WERI-Rb-1 (cell line): ENCODE results near the gene CXorf49.
"Not testable (repeated sequence)": the region's sequence is repeated elsewhere in the genome, so short reads cannot be mapped to it uniquely, and the experiment has no call there.

Experiments
- DNase-seq: peaks from one replicate; pipeline ENCODE4 v3.0.0-alpha.2; 2020
- H3K27ac ChIP-seq: fragments of 250-450 bp; sonication (Bioruptor Pico); 2 replicates; pipeline ENCODE4 v1.5.1; 2020; ENCODE audit warnings: mild to moderate bottlenecking, moderate library complexity
- H3K27me3 ChIP-seq: fragments of 250-450 bp; sonication (Bioruptor Pico); 2 replicates; pipeline ENCODE4 v1.5.1; 2021; ENCODE audit warnings: mild to moderate bottlenecking, low read depth, moderate library complexity; ENCODE audit not compliant: insufficient read depth, severe bottlenecking
- H3K36me3 ChIP-seq: fragments of 250-450 bp; sonication (Bioruptor Pico); 2 replicates; pipeline ENCODE4 v1.5.1; 2020; ENCODE audit warnings: mild to moderate bottlenecking, moderate library complexity
- H3K4me3 ChIP-seq: 2 replicates; pipeline ENCODE4 v1.5.1; 2011; ENCODE audit warnings: low read depth, mild to moderate bottlenecking, control low read depth, low read length
- H3K9me3 ChIP-seq: fragments of 250-450 bp; sonication (Bioruptor Pico); 2 replicates; pipeline ENCODE4 v1.5.1; 2021; ENCODE audit warnings: mild to moderate bottlenecking, moderate library complexity; ENCODE audit not compliant: severe bottlenecking
- TF ChIP-seq, protein P1 (sequence below): IDR thresholded peaks from 2 replicates; pipeline ENCODE4 v1.5.1; 2011; ENCODE audit warnings: low read depth, mild to moderate bottlenecking, control low read depth, inconsistent platforms, low read length

CXorf49 gene

DNA sequence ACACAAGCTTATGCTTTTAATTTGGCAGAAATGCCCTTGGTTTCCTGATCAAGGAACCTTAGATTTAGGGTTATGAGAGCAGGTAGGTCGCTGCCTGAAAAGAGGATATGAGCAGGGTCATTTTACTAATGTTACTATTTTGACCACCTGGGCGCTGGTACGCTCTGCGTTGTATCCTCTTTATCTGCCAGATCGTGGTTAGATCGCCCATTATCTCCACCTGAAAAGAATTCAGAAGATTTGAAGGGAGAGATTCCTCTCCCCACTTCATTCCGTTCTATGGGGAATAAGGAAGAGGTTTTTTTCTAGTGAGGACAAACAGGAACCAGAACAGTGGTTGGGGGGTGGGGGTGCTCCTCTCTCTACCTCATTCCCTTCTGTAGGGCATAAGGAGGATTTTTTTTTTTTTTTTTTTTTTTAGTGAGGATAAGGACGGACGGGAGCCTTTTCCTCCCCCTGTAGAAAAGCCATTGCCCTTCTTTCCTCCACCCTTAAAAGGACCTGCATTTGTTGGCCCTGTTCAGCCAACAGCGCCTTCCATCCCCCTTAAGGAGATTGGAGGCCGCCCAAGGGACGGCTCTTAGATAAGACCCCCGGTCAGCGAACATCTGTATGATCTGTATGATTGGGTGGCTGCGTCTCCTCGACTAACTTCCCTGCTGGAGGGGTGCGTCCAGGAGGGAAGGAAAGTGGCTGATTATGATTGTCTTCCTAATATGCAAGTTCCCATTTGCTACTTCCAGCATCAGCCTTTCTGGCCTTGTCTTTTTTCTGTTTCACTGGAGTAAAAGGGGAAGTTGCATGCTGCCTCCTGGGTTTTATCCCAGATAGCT lies 20.4 kb downstream of the CXorf49 start:
- H3K4me3 ChIP-seq, H3K36me3 ChIP-seq, H3K27me3 ChIP-seq, H3K9me3 ChIP-seq, DNase-seq, H3K27ac ChIP-seq: not testable (repeated sequence)

DNA sequence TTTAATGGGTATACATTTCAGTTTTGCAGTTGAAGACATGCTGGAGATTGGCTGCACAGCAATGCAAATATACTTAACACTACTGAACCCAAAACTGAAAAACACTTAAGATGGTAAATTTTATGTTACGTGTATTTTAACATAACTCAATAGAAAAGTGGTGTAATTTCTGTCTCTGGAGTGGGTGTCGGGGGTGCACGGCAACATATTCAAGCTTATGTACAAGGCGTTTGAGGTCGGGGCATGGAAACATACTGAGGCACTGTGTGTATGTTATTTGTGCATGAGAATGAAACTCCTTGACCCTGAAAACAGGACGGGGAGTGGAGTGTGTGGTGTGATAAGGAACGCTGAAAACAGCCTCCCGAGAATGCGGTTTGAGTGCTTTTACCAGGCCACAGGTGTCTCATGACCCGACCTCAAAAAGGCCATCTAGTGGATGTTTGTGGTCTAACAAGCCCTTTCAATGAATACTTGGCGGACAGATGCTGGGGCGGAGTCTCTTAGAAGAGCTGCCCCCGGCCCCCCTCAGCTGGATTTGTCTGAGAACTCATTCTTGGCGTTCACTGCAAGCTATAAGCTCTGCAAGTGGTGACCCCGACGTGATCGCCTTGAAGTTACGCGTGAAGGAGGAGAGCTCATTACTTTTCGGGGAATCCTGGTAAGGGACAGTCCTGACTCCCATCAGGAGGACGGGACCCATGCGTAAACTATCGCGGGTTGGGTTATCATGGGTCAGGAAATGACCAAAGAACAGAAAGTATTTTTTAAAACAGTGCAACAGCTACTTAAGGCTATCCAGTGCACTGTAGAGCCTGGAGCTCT lies 21.2 kb downstream of the CXorf49 start:
- not testable (repeated sequence) for H3K4me3 ChIP-seq, H3K36me3 ChIP-seq, H3K27ac ChIP-seq, H3K9me3 ChIP-seq, DNase-seq, H3K27me3 ChIP-seq

DNA sequence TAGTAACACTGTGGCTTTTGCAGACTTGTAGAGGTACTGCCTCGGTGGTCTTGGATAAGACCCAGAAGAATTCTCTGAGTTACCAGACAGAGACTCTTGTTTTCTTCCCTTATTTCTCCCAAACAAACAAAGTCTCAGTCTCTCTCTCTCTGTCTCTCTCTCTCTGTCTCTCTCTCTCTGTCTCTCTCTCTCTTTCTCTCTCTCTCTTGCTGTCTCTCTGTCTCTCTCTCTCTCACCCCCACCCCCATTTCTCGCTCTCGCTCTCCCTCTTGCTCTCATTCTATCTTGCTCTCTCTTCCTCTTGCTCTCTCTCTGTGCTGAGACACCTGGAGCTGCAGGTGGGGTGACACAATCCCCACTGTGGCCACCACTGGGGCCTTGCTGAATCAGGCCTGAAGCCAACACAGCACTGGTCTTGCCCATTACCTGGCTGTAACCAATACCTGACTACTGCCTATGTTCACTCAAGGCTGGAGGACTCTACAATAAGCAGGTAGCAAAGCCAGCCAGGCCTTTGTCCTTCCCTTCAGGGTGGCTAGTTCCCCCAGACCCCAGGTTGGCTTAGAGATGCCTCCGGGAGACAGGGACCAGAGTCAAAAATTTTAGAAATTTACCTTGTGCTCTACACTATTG lies 38.4 kb downstream of the CXorf49 start:
- Histone ChIP-seq H3K4me3 (no peak overlapping the region), H3K36me3 (no peaks in the 10 kb centered on the region), H3K27me3 (no peaks in the 10 kb centered on the region), H3K27ac (no peak overlapping the region), H3K9me3 (no peaks in the 10 kb centered on the region)
- DNase-seq: no peak
- TF ChIP-seq, protein P1, sequence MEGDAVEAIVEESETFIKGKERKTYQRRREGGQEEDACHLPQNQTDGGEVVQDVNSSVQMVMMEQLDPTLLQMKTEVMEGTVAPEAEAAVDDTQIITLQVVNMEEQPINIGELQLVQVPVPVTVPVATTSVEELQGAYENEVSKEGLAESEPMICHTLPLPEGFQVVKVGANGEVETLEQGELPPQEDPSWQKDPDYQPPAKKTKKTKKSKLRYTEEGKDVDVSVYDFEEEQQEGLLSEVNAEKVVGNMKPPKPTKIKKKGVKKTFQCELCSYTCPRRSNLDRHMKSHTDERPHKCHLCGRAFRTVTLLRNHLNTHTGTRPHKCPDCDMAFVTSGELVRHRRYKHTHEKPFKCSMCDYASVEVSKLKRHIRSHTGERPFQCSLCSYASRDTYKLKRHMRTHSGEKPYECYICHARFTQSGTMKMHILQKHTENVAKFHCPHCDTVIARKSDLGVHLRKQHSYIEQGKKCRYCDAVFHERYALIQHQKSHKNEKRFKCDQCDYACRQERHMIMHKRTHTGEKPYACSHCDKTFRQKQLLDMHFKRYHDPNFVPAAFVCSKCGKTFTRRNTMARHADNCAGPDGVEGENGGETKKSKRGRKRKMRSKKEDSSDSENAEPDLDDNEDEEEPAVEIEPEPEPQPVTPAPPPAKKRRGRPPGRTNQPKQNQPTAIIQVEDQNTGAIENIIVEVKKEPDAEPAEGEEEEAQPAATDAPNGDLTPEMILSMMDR: no peak

DNA sequence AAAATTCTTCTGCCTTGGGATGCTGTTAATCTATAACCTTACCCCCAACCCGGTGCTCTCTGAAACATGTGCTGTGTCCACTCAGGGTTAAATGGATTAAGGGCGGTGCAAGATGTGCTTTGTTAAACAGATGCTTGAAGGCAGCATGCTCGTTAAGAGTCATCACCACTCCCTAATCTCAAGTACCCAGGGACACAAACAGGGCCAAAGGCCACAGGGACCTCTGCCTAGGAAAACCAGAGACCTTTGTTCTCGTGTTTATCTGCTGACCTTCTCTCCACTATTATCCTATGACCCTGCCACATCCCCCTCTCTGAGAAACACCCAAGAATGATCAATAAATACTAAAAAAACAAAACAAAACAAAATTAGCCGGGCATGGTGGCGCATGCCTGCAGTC lies 40.9 kb downstream of the CXorf49 start:
- not testable (repeated sequence) for H3K4me3 ChIP-seq, H3K36me3 ChIP-seq, H3K27me3 ChIP-seq, DNase-seq, H3K27ac ChIP-seq, H3K9me3 ChIP-seq

DNA sequence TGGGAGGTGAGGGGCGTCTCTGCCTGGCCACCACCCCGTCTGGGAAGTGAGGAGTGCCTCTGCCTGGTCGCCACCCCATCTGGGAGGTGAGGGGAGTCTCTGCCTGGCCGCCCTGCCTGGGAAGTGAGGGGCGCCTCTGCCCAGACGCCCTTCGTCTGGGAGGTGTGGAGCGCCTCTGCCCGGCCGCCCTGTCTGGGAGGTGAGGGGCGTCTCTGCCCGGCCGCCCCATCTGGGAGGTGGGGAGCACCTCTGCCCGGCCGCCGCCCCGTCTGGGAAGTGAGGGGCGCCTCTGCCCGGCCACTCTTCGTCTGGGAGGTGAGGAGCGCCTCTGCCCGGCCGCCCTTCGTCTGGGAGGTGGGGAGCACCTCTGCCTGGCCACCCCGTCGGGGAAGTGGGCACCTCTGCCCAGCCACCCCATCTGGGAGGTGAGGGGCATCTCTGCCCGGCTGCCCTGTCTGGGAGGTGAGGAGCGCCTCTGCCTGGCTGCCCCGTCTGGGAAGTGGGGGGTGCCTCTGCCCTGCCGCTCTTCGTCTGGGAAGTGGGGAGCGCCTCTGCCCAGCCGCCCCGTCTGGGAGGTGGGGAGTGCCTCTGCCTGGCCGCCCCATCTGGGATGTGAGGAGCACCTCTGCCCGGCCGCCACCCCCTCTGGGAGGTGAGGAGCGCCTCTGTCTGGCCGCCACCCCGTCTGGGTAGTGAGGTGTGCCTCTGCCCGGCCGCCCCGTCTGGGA lies 41.9 kb downstream of the CXorf49 start:
- H3K36me3 ChIP-seq, DNase-seq, H3K9me3 ChIP-seq, H3K27ac ChIP-seq, H3K4me3 ChIP-seq: not testable (repeated sequence)
- H3K27me3 ChIP-seq: peaks cover 13% of the 10 kb centered on the region

DNA sequence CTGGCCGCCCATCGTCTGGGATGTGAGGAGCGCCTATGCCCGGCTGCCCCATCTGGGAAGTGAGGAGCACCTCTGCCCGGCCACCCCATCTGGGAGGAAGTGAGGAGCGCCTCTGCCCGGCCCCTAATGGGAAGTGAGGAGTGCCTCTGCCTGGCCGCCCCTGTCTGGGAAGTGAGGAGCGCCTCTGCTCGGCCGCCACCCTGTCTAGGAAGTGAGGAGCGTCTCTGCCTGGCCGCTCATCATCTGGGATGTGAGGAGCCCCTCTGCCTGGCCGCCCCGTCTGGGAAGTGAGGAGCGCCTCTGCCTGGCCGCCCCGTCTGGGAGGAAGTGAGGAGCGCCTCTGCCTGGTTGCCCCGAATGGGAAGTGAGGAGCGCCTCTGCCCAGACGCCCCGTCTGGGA lies 42.4 kb downstream of the CXorf49 start:
- H3K27me3 ChIP-seq: peaks cover 13% of the 10 kb centered on the region
- not testable (repeated sequence) for H3K36me3 ChIP-seq, H3K4me3 ChIP-seq, H3K27ac ChIP-seq, H3K9me3 ChIP-seq, DNase-seq

DNA sequence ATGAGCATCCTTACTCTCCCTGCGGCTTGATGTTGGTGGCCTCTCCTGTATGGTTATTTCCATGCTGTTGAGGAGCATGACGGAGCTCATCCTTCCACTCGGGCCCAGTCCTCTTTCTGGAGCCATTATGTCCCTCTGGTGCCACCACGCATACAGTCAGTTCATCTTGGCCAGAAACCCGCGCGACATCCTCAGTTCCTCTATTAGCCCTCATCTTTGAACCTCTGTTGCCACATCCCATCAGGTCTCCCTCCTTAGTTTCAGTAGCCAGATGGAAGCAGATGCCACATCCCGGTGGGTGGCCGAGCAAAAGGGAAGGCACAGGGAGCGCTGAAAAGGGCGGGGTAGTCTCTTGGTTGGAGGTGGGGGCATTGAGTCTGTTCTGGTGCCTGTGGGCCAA lies 46.1 kb downstream of the CXorf49 start:
- no peaks in the 10 kb centered on the region for H3K36me3 ChIP-seq
- H3K9me3 ChIP-seq: no peaks in the 10 kb centered on the region
- no peak for DNase-seq
- TF ChIP-seq, protein P1: no peak
- H3K4me3 ChIP-seq: no peak overlapping the region
- H3K27me3 ChIP-seq: peaks cover 26% of the 10 kb centered on the region
- H3K27ac ChIP-seq: no peak overlapping the region
